UCSD-AML1 (cell line): ENCODE results near the gene ENHO.
A peak's percentile ranks its signal among the peaks of the same experiment; 100 is the strongest.

Experiments
- DNase-seq: peaks from one replicate; lab custom pipeline; 2025; ENCODE audit not compliant: unreplicated experiment; lab: John Stamatoyannopoulos, UW

ENHO gene

DNA sequence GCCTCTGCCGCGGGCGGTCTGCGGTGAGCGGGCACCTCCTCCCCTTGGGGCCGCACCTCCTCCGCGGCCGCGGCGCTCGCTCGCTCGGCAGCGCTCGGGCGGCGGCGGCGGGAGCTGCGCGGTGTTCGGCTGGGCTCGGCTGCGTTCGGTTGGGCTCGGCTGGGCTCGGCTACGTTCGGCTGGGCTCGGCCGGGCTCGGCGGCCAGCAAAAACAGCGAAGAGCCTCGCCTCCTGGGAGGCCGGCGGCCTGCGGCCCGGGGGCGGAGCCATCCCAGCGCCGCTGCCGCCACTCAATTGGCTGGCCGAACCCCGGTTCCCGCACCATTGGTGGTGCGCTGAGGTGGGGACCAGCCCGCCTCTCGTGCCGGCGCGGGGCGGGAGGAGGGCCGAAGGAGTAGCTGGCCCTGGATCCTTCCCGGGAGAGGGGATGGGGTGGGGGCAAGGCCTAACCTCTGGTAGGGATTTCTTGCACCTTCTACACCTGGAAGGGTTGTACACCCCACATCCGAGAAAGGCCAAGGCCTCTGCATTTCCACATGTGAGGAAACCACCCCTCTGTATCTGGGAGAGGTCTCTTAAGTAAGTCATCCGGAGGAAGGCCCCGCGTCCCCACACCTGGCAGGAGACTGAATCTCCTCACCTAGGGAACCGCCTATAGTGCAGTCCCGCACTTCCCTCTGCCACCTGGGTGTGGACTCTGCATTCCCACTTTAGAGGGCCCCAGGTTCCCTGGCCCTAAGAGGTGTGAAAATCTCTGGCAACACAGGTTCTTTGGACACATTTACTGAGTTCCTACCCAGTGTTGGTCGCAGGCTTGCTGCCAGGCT is at the start of gene ENHO:
Gene ENHO (minus strand): TSS at position 20 of the 827 bp plus-strand sequence. CDS start 1,295 bp downstream, outside the sequence.
- DNase-seq: peak; percentile 93

DNA sequence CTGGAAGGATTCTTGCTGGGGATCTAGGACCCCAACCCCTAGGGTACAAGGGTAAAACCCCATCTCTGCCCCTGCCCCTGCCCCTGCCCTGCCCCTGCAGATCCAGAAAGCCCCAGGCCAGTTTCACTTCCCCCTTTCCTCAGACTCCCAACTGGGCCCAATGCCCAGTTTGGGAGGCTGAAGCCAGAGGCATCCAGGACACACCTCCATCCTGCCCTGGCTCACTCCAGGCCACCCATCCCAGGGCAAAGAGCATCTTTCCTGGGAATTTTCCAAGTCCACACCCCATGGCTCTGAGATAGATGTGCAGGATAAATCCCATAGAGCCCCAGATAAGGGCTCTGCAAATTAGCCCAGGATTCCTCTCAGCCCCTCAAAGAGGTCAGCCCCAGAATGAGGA is 49.3 kb upstream of the ENHO start:
- no peak for DNase-seq

DNA sequence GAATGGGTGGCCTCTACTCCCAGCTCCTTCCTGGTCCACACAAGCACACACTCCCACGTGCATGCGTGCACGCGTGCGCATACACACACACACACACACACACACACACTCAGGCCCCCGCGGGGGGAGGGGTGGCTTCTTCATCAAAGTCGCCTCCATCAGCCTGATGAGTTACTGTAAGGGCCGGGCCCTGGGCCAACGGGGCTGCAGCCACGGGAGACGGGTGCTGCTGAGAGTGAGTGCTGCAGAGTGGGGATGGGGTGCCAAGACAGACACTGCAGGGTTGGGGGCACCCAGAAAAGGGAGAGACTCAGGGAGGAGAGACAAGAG is 48.7 kb upstream of the ENHO start:
- no peak for DNase-seq

DNA sequence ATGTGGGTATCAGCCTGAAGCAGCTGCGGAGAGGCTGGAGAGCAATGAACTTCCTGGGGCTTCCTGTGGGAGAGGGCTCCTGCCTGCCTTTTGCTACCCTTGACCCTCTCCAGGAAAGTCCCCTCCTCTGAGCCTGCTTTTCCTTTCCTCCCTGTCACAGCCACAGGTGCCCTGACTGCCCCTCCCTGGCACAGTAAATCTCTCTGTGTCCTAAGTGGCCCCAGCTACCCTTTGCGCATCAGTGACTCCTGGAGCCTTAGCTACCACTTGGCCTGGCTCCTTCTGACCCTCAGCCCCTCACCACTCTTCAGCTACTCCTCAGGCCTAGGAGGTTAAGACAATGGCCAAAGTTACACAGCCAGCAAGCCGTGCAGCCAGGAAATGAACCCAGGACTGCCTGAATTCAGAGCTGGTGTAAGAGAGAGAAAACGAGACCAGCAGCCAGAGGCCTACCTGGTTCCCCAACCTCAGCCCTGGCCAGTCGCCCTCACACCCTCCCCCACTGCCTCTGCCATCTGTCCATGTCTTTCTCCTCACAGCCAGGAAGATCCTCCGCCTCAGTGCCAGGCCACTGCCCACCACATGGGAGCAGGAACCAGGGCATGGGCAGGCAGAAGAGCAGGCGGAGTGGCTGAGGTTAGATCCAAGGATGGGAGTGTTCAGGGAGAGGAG is 48.2 kb upstream of the ENHO start:
- no peak for DNase-seq

DNA sequence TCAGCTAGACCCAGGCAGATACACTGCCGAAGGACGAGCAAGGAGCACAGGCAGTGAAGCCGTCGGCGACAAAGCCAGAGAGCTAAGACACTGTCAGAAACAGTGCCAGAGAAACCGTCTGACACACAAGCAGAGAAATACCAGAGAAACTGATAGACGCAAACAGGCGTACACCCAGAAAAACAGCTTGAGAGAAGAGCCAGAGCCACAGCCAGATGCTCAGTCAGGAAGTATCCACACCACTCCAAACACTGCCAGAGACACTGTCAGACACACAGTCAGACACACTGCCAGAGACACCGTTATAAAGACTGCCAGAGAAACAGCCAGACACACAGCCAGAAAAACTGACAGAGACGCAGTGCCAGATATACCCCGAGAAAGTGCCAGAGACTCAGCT is 47.6 kb upstream of the ENHO start:
- DNase-seq: no peak

DNA sequence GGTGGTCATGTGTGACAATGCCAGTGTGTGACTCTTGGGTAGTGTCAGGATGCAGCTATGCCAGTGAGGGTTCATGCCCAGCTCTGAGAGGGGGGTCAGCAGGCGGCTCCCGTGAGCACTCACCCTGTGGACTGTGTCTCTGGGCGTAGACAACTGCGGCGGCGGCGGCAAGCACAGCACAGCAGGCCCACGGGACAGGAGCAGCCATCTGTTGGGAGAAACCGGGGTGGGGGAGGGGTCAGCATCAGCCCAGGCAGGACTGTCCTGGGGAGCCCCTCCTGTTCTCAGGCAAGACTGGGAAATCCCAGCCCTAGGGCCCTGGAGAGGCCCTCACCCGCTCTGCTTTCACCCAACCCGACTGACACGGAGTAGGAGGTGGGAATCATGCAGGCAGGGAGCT is 46.0 kb upstream of the ENHO start:
- DNase-seq: no peak

DNA sequence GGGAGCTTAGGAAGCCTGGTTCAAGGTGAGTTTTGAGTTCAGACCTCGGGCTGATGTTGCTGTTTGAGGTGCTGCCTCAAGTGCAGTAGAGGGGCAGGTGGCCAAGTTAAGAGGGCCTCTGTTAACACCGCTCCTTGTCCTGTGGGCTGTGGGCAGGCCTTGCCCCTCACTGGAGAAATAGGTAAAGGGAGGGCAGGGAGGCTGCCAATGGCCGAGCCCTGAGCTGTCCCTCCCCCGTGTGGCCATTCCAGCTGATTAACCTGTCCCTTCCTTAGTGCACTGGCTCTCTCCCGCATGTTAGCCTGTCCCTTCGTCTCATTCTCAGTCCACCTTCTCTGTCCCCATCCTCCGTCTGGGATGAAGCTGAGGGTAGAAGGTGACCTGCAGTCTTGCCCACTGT is 45.3 kb upstream of the ENHO start:
- DNase-seq: no peak

DNA sequence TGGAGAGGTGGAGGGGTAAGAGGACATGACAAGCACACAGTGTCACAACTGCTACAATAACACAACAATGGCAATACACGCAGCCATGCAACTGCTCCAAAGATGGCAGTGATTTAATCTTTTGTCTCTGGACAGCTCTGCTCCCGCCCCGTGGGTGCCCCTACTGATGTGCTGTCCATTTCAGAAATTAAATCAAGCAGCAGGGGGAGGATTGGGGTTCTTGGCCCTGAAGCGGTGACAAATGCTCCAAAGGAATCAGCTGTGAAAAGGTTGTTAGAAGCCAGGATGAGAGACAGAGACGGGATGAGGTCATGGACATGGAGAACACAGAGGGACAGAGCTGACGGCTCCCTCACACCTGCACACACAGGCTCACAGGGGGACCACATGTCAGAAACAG is 44.2 kb upstream of the ENHO start:
- no peak for DNase-seq

DNA sequence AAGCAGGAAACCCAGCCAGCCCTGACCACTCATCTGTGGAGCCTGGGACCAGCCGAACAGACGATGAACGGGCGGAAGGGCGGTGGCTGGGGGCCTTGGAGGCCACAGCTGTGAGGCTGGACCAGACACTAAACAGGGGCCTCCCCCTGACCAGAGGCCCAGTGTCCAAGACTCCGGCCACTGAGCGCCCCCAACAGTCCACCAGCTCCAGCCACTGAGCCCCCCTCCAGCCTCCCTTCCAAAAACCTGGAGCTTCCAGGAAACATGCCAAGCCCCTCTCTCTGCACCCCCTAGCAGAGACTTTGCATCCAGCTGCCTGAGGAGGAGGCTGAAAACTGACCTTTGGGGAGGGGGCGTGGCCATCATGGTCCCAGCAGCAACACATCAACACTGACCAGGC is 43.5 kb upstream of the ENHO start:
- no peak for DNase-seq

DNA sequence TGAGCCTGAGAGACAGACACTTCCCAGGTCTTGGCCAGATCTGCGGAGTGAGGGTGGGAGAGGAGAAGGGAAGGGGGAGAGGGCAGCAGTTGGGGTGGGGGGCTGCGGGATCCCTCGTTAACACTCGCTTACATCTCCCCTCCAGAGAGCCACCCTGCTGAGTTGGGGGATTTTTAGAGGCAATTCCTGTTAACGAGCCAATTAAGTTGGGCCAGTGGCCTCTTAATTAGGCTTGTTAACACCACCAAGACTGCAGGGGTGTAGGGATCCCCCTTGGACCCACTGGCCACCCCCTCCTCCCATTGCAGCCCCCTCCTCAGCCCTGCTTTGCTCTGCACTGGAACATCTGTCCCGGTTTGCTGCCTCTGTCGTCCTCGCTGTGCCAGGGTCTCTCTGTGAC is 43.1 kb upstream of the ENHO start:
- DNase-seq: no peak

DNA sequence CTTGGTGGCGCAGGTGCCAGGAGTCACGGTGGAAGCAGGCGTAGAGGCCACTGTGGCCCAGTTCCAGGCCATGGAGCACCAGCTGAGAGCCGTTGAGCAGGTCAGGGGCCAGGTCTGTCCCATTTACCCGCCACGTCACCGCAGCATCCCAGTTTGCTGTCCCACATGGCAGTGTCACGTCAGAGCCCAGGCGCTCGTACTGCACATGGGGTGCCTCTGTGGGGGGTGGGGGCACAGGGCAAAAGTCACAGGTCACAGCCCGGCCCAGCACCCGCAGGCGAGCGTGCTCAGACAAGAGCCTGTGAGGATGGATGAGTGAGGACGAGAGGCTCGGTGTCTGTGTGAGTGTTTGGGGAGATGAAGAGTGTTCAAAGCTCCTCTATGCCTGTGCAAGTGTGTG is 41.8 kb upstream of the ENHO start:
- DNase-seq: no peak

DNA sequence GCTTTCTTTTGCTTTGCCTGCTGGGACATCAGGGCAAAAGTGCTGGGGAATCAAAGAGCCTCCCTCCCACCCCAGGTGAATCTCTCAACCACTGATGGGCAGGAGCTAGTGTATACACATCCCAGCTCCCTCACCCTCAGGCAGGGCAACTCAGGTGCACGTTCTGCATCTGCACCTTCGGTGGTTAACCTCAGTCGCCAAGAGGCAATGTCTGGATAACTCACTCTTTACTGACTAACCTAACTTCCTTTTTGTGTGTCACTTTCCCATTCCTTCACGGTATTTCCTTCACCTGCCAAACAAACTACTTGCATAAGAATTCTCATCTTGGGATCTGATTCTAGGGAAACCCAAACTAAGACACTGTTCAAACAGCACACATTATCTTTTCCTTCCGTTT is 40.5 kb upstream of the ENHO start:
- no peak for DNase-seq

DNA sequence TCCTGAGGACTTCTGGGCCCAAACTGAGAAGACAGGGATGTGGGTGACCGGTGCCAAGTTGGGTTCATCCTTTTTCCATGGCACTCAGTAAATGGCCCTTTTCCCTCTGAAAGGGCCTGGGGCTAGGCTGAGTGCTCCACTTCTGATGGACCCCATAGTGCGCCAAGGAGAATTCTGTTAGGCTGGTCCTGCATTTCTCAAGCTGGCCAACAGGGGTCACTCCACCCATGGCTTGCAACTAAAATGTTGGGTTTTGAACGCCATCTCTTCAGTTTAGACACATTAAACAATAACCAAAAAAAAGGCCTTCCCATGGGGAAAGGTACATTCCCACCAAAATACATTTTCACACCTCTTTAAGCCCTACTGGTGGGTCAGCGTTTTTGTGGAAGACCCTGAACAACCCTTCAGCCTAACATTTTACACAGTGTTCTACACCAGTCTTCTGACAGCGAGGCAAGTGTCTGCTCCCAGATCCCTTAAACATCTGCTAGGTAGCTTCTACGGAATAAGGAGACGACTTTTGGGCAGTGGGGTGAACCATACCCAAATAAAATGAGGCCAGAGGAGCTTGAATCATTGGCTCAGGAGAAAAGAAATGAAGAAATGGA is 39.5 kb upstream of the ENHO start:
- DNase-seq: no peak

DNA sequence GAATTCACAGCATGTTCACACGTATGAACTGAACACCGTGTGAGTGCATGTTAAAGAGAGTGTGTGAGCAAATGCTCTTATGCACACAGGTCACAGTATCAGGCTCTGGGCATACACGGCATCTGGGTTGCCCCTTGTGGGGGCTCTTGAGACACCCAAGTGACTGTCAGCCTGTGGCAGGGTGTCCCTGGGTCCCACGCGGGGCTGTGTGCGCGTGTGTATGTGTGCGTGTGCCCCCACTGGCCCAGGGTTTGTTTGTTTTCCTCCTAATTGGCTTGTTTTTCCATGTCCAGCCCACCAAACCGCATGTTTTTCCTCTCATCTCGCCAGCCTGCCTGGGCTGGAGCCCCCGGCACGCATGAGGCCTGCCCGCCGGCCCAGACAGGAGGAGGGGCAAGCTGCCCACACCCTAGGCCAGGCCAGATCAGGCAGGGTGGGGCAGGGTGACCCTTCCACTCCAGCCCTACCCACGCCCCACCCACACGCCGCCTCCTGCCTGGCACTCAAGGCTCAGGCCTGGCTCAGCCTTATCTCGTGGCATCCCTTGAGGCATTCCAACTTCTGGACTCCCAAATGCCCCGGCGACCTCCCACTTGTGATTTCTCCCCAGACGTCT is 37.9 kb upstream of the ENHO start:
- DNase-seq: no peak

DNA sequence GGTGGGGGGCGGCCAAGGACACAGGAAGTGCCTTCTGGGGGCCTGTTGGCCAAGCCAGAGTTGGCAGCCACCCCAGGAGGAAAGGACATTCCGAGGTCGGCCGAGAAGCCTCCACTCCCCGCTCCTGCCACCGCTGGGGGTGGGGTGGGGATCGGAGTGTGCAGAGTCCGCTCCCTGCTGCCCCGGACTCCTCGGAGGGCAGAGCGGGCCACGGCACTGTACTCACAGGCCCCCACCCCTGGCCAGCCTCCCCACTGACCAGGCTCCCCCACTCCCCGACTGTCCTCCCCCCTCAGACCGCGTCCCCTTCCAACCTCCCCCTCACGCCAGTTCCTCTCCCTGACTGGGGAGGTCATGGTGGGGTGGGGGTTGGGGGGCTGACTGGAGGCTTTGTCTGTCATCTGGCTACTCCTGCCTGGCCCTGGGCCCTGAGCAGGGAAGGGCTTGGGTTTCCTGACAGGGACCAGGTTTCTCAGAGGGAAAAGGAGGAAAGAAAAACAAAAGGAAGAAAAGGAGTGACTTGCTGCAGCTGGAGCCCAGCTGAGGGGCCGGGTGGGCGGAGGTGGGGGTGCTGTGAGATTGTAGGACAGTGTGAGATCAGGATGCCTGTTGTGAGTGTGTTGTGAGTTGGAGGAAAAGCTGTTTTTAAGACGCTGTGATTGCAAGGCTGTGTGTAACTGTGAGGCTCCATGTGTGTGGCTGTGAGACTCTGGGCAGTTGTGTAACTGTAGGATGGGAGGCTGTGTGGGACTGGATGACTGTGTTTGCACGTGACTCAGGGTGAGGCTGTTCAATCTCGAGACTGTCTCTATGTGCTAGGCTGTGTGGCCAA is 37.0 kb upstream of the ENHO start:
- DNase-seq: no peak

DNA sequence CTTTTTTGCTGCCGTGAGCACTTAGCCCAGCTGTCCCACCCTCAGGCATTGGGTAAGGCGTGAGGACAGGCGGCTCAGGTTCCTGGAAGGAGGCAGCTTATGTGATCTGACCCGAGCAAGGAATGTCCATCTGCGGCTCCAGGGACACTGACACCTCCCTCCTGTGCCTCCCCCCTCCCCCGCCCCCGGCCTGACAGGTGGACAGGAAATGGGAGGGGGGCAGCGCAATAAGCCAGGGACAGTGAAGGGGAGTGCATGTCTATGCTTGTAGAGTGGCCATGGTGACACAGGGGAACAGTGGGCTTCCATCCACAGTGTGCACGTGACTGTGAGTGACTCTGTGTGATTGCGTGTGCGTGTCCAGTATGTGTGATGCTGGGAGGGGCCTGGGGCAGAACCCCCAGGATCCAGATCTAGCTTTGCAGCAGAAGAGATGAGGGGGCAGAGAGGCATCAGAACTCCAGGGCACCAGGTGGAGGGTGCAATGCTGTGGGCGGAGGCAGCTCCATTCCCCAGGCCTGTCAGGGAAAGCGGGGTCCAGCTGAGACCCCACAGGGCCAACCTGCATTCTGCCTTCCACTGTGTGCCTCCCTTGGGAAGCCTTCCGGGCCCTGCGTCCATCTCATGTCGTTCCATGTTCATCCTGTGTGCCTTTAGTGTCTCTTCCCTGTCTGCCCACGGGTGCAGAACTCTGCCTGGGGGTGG is 36.3 kb upstream of the ENHO start:
- DNase-seq: no peak

DNA sequence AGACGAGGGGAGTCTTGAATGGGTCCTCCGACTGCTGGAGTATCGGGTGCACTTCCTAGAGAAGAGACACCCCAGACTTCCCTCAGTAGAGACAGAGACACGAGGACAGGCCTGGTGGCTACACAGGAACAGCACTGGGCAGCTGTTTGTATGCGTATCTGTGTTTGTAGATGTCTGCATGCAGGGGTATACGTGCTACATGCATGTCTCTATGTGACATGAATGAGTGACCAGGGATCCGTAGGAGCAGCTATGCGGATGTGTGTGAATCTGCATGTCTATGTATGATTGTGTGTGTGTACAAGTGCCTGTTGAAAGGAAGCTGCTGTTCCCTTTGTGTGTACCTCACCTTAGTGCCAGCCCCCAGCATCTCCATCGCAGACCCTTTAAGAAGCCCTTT is 35.6 kb upstream of the ENHO start:
- DNase-seq: no peak

DNA sequence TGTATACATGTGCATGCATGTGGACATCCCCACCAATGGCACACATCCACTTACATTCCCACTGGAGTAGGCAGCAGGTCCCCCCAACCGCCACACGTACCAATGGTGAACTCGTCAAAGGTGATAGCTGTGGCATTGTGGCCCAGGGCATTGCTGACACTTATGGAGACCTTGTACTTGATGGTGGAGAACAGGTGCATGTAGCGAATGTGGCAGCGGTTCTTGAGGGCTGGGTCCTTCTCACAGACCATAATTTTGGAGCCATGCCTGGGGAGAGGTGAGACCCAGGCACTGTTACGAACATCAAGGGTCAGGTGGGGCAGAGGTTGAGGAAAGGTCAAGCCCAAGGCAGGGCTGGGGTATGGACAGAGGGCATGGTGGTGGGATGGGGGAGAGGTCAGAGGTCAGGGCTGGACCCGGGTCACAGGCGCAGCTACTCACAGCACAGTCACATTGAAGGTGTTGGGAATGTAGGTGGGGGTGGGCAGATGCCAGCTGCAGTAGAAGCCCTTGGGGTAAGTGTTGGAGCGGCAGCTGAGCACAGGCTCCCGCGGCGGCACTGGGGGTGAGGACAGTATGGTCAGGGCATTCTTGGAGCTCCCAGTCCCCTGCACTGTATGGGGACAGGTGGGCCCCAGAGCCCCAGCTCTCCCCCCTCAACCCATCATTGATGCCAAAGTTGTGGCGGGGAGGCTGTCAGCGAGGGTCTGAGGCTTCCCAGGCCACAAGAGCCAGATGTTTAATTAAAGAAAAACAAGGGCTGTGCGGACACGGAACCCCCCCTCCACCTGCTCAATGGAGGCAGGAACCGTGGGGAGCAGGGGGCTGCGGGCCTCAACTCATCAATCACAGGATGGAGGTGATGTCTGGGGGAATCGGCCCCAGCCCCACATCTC is 34.9 kb upstream of the ENHO start:
- DNase-seq: no peak

DNA sequence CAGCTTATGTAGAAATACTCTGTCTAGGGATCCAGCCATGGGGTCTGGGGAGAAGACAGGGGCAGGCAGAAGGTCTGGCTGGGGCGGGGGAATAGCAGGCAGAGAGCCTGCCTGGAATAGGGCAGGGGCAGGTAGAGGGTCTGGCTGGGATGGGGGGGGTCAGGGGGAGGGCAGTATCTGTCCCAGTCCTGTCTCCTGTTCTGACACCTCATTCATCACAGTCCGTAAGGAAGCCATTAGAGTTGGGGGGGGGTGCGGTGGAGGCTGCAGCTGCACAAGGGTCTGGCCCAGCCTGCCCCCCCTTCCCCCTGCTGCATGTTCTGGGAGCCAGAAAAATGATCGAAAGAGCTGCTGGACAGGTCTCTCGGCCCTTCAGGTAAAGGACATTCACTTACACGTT is 34.2 kb upstream of the ENHO start:
- DNase-seq: no peak
